Right renal cortex interstitium (tissue), 3 donors: Measurements from ENCODE around the gene HIGD1B. TPM values are rescaled to one million over a fixed set of nuclear protein-coding genes. Genes with fewer than 3 reads are reported as not detected.

Experiments used
- DNase-seq, 3 donors: peaks; one replicate each; pipeline ENCODE4 v3.0.0-alpha.2; 2013; ENCODE audit warnings: low read depth in 3 of 3, low spot score in 2 of 3
- polyA plus RNA-seq, 3 donors: library from polyadenylated mRNA; unstranded; fragments of 120-200 nt; gene quantifications; one replicate each; pipeline ENCODE4 v1.2.1, GENCODE V29; 2013; ENCODE audit not compliant: insufficient read length in 3 of 3

The HIGD1B gene
- polyA plus RNA-seq, 3 donors = 1.9 to 2.0 (median 2.0) TPM

DNA sequence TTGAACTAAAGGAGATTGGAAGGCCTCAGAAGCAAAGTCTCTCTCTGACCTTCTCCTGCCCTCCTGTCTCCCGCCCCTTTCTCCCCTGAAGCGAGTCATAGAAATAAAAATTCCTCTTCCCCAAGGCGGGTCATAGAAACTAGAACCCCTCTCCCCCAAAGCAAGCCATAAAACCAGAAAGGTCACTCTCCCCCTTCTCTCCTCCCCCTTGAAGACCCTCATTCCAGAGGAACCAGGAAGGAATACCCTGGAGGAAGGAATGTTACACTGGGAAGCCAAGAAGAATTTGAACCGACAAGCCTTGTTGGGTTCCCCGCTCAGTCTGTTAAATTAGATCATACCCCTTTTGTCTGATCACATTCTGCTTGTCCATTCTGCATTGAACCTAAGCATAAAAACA, 14.9 kb upstream of the HIGD1B start:
- no peak for DNase-seq

- DNase-seq = no peak
These were observed 10.5 kb upstream of the HIGD1B start for GRCh38 chr17:44837196-44837595.

DNA sequence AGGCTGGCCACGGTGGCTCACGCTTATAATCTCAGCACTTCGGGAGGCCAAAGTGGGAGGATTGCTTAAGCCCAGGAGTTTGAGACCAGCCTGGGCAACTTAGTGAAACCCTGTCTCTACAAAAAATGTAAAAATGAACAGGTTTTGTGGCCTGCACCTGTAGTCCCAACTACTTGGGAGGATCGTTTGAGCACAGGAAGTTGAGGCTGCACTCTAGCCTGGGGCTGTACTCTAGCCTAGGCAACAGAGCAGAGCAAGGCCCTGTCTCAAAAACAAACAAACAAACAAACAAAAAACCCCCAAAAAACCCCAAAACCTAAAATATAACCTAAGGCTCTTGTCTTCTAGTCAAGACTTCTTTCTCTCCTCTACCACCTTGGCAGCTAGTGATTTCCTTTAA, 7.4 kb upstream of the HIGD1B start:
- no peak for DNase-seq

DNA sequence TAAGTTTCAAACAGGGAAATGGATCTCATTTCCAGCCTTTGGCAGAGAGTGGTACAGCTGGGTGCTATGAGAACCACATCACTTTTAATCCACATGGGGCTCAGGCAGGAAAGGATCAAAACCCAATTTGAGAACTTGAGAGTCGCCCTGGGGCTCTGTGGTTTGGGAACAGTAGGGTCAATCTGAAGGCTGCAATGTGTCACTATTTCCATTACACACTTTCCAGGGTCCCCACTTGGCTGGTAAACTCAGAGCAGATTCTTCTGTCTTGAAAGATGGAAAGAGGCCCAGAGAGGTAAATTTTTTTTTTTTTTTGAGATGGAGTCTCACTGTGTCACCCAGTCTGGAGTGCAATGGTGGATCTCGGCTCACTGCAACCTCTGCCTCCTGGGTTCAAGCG, 6.7 kb upstream of the HIGD1B start:
- no peak for DNase-seq

DNA sequence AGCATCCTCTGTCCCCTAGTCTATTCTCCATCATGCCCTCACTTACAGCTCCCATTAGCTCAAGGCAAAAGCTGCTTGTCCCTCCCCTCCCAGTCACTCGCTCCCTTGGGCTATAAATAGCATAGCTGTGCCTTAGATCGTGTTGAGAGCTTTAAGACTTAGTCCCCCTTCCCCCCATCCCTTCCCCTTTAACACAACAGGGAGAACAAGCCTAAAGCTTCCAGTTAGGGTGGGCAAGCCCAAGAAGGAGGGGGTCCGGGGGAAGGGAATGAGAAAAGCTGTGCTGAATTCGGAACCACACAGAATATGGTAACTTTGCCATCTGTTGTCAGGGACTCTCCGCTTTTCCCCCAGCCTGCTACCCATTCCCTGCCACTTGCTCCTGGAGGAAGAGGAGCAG, 4.9 kb upstream of the HIGD1B start:
- no peak for DNase-seq

GRCh38 chr17:44844390-44844830, 3.3 kb upstream of the HIGD1B start:
- no peak for DNase-seq

GRCh38 chr17:44846206-44846605, 1.5 kb upstream of the HIGD1B start:
- no peak for DNase-seq

GRCh38 chr17:44848257-44848795, 643 bp downstream of the HIGD1B start:
- no peak for DNase-seq

DNA sequence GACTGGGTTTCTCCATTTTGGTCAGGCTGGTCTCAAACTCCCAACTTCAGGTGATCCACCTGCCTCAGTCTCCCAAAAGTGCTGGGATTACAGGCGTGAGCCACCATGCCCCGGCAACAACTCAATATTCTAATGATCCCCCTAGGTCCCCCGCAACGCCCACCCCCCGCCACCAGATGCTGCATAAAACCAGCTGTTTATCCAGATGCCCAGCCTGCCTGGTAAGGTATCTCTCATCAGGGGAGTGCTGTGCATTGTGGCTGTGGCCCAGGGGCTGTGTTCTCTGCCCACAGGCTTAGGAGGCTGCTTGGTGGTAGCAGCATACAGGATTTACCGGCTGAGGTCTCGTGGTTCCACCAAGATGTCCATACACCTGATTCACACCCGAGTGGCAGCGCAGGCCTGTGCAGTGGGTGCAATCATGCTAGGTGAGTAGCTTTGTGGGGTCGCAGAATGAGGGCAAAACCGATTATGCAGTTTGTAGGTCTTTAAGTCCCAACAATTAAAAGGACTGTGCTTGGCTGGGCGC, 1.3 kb downstream of the HIGD1B start:
- DNase-seq = no peak

- no peak for DNase-seq
These were observed 2.3 kb downstream of the HIGD1B start for GRCh38 chr17:44850025-44850424.

DNA sequence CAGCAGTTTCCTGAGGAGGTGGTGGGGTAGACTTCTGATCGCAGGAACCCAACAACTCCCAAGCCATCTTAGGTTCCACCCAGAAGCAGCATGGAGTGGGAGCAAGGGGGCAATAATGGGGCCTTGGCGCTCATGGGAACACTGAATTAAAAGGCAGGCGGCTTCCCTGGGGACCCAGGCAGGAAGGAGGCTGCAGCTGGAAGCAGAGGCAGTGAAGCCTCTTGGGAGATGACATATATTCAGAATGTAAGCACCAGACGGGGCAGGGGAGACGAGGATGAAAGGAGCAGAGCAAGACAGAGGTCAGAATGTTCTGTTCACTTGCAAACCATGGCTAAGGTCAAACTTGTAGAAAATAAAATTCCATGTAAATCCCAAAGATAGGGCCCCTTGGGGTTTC, 2.9 kb downstream of the HIGD1B start:
- no peak for DNase-seq

DNA sequence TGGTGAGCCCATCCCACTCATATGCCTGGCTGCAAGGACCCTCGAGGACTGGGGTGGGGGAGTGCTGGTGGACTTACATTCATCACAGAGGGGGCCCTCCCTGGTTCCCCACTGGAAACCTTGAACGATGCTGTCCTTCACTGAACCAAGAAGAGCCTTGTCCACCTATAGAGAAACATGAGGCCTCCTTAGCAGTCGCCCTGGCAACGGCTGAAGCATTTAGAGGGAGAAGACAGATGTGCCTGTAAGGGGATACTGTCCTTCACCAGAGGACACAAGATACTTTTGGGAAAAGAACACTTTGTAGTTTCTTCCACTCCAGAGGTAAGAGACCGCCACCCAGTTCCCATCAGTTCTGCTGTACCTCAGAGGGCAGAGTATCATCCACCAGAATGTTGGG, 6.5 kb downstream of the HIGD1B start:
- peak in 1 of 3 donors; percentile 29 for DNase-seq

GRCh38 chr17:44859701-44860100, 12.0 kb downstream of the HIGD1B start:
- DNase-seq = no peak

DNA sequence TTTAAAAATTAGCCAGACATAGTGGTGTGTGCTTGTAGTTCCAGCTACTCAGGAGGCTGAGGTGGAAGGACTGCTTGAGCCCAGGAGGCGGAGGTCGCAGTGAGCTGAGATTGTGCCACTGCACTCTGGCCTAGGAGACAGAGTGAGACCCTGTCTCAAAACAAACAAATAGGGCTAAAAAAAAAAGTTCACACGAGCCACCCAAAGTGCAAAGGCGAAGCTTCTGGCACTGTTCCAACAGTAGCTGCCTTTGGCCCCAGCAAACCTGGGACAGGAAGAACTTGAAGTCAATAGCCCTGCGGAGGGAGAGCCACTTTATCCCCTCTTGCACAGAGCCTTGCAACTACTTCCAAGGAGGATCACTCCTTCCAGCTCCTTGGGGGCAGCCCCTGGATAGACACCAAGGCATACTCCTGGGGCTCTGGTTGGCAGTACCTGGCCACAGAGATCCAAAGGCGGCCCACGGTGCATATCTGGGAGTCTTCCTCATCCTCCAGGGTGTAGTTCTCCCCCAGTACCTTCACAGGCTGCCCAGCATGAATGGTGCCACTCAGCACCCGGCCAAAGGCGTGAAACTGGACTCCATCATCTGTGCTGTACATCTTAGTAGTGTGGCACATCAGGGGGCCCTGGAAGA, 14.7 kb downstream of the HIGD1B start:
- DNase-seq = no peak

DNA sequence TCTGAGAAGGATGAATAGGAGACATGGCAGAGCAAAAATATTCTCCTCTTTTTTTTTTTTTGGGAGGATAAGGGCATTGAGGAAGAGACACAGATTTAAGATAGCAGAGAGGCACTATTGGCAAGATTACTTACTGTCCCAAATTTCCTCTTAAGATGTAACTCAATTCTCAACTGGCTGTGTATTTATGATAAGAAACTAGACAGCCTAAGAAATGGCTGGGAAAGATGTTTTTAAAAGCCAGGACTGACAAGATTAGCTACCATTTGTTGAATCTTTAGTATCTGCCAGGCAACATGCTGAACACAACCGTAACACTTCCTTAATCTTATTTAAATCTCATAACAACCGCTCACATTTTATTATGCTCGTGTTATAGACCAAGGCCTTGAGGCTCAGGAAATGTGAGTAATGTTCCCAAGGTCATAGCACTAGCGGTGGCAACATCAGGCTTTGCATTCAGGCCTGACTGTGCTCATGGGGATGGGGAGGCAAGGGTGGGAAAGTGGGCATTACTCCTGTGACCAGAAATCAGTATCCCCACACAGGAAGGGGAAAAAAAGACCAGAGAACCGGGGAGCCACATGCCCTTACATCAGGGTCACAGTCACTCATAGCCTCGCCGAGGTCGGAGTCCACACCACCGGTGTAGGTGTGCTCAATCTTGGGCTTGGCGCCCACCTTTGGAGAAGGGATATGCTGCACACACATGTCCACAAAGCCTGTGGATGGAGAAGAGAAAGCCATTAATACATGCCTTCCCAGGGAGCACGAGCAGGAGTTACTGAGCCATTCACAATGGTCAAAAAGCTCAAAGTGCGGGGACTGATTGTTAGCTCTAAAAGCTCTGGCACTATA, 15.6 kb downstream of the HIGD1B start:
- no peak for DNase-seq

- DNase-seq = no peak
These were observed 17.1 kb downstream of the HIGD1B start for GRCh38 chr17:44864831-44865230.

GRCh38 chr17:44865231-44865660, 17.6 kb downstream of the HIGD1B start:
- DNase-seq = peak; percentile 53 to 60 (median 57)

DNA sequence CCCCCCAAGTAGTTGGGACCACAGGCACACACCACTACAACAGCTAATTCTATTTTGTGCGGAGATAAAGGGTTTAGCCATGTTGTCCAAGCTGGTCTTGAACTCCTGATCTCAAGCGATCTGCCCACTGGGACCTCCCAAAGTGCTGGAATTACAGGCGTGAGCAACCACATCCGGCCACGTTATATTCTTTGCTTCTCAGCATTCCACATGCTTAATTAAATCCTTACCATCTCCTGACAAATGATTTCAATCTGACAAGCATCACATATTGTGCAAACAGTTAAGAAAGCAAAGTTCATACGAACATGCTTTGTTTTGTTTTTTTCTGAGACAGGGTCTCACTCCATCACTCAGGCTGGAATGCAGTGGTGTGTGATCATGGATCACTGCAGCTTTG, 18.2 kb downstream of the HIGD1B start:
- DNase-seq = no peak

DNA sequence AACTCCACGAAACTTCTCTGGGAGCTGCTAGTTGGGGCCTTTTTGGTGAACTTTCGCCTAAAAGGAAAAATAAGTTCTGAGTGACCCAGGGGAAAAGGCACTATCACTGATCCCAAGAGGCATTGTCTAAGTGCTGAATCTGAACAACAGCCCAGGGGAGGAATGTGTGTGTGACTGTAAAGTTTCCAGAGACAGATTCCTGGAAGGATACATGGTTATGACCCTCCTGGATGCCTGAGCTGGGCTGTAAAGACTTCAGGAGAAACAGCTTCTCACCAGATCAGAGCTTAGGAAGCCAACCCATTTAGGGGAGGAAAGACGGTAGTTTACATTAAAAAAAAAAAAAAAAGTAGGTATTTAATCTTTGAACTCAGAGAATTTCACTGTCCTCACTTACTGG, 20.2 kb downstream of the HIGD1B start:
- DNase-seq = no peak

GRCh38 chr17:44871556-44871955, 23.9 kb downstream of the HIGD1B start:
- no peak for DNase-seq

DNA sequence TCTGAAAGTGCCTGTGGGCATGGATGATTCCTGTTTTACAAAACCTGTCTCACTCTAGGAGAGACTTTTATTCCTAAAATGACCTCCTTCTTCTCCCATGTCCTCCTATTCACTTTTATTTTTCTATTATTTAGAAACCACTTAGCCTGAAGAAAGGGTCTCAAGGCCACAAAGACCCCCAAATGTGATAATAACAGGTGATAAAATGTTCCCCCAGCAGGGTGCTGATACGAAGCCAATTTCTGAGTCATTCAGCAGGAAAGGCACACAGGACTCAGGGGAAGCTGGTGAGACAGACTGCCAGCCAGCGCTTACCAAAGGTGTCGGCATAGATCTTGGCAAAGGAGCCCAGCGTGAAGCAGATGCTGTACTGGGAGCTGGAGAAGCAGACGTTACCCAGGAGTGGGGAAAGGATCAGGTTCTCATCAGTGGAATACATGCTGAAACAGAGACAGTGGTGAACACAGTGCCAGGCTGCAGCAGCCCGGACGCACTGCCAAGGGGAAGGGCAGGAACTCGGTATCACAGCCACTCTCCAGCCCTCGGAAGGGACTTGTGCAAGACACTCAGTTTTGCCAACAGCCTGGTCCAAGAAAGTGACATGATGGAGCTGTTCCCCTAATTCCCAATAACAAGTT, 24.6 kb downstream of the HIGD1B start:
- no peak for DNase-seq
